Pulmonary artery endothelial cell (primary cell): ENCODE results near the gene PARP9. TPM values are rescaled to one million over a fixed set of nuclear protein-coding genes. Genes with fewer than 3 reads are reported as not detected.

ENCODE experiments used
- DNase-seq: peaks from one replicate; pipeline ENCODE4 v3.0.0-alpha.2; 2011; ENCODE audit warnings: low read depth, low spot score
- total RNA-seq: library from RNA; depleted of rRNA; stranded (reverse); fragments of >200 nt; gene quantifications from 2 replicates; pipeline ENCODE4 v1.2.3, GENCODE V29; 2014

The PARP9 gene
- total RNA-seq, 1 donor from 2014 or later: 16.8 TPM

GRCh38 chr3:122488262-122488973, 75.7 kb downstream of the PARP9 start:
- DNase-seq: no peak

GRCh38 chr3:122484985-122485384, 79.1 kb downstream of the PARP9 start:
- DNase-seq: no peak

GRCh38 chr3:122481390-122481789, 82.7 kb downstream of the PARP9 start:
- DNase-seq: no peak

Other genes with a start within 250 kb of the PARP9 start
- gene CSTA, start 239.1 kb downstream of the PARP9 start, total RNA-seq: not detected in 2 replicates
- 38.3 and 74.0 TPM in 2 replicates for gene MIX23, start 181.1 kb downstream of the PARP9 start, total RNA-seq
- 15.1 and 23.6 TPM in 2 replicates for gene FAM162A, start 180.1 kb downstream of the PARP9 start, total RNA-seq
- gene WDR5B, start 148.2 kb downstream of the PARP9 start, total RNA-seq: 3.0 and 3.5 TPM in 2 replicates
- gene KPNA1, start 49.4 kb downstream of the PARP9 start, total RNA-seq: 40.7 and 55.4 TPM in 2 replicates
- 13.1 and 21.5 TPM in 2 replicates for gene DTX3L, start within 50 bp of the PARP9 start, total RNA-seq
- gene PARP15, start 13.3 kb upstream of the PARP9 start, total RNA-seq: 0.07 and 0.25 TPM in 2 replicates
- gene PARP14, start 116.5 kb upstream of the PARP9 start, total RNA-seq: 58.9 and 104 TPM in 2 replicates
- gene HSPBAP1, start 229.5 kb upstream of the PARP9 start, total RNA-seq: 4.9 and 7.7 TPM in 2 replicates
- gene SLC49A4, start 230.8 kb upstream of the PARP9 start, total RNA-seq: 9.2 and 14.6 TPM in 2 replicates